ENCODE data around the gene EYA2.

DNA sequence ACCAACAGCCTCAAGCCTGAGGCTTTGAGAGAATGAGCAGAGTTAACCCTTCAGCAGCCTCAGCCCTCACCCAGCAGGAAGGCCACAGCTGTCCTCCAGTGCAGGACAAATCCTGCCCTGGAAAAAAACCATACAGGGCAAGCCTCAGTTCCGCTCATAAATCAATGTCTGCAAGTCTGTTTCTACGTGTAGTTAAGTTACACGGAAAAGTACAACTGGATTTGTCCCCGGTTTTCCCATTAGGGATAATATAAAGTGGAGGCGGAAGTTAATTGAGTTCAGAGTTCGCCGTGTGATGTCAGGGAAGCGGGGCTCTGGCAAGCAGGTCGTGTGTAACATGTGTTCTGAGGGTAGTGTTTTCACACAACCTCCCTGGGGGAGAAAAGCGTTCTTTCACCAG, 44.2 kb upstream of the EYA2 start:
- TF ChIP-seq FOXM1 (IDR thresholded peaks at IDR 0.05; ENCODE audit: borderline replicate concordance) (no peak), ZNF384 (IDR thresholded peaks at IDR 0.05) (no peak), FOXK2 (IDR thresholded peaks at IDR 0.05) (no peak), ELF4 (IDR thresholded peaks at IDR 0.05) (no peak), TARDBP (IDR thresholded peaks at IDR 0.05) (no peak), NFRKB (IDR thresholded peaks at IDR 0.05) (no peak), HDGF (IDR thresholded peaks at IDR 0.05; ENCODE audit: borderline replicate concordance) (no peak), FOXA1 (IDR thresholded peaks at IDR 0.05) (no peak), ARNT (IDR thresholded peaks at IDR 0.05) (no peak), LEF1 (IDR thresholded peaks at IDR 0.05; ENCODE audit: borderline replicate concordance) (no peak), BHLHE40 (IDR thresholded peaks at IDR 0.05; ENCODE audit: borderline replicate concordance) (no peak), SP1 (IDR thresholded peaks at IDR 0.05) (no peak), L3MBTL2 (conservative IDR thresholded peaks at IDR 0.05) (no peak)

All from HEK293T (cell line).